A673 (cell line): ENCODE measurements around the gene PCDHGA6.

Source experiments
- CTCF ChIP-seq: fragments of 300-800, 200-600 bp; sonication (generic); conservative IDR thresholded peaks from 2 replicates; pipeline ENCODE4 v1.5.1; 2017; ENCODE audit warnings: low read depth, mild to moderate bottlenecking, antibody characterized with exemption, low read length, moderate library complexity, mixed read lengths
- EZH2 ChIP-seq: fragments of 200-600 bp; sonication (generic); IDR thresholded peaks from 2 replicates; pipeline ENCODE4 v1.6.1; 2017; ENCODE audit warnings: borderline replicate concordance, low read depth, mild to moderate bottlenecking, mixed read lengths, antibody characterized with exemption, low read length; ENCODE audit not compliant: poor library complexity, severe bottlenecking

DNA sequence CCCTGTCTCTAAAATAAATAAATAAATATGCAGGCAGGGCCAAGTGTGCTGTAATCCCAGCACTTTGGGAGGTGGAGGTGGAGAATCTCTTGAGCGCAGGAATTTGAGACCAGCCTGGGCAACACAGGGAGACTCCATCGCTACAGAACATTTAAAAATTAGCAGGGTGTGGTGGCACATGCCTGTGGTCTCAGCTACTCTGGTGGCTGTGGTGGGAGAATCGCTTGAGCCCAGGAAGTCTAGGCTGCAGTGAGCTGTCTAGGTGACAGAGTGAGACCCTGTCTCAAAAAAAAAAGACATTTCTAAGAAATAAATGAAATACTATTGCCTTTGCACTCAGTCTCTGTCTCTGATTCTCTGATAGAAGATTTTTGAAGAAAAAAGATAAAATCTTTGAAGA lies 37.9 kb downstream of the PCDHGA6 start:
- TF ChIP-seq CTCF, result no peak
- no peak for TF ChIP-seq EZH2
